ENCODE results near the gene FGF3. TPM values are rescaled to one million over a fixed set of nuclear protein-coding genes. Genes with fewer than 3 reads are reported as not detected.
"Not testable (repeated sequence)": the region's sequence is repeated elsewhere in the genome, so short reads cannot be mapped to it uniquely, and the experiment has no call there.

Gene FGF3
- total and polyA plus RNA-seq, 8 donors, result not detected

GRCh38 chr11:69771466-69771865 lies 47.8 kb downstream of the FGF3 start:
- no peak overlapping the region for H3K27ac ChIP-seq
- no peak for DNase-seq
- no peak for FAIRE-seq
- WGBS, 2 donors, result 34 to 36% methylated on average over 7 of the region's 7 CpGs
- H3K4me3 ChIP-seq, result no peak overlapping the region
- intact Hi-C loops (cut with DNase I), result no loop called here
- peaks cover 0 to 25% (median 0%) of the 10 kb centered on the region in 4 donors for H3K27me3 ChIP-seq
- H3K4me1 ChIP-seq, result no peaks in the 10 kb centered on the region
- ATAC-seq, result no peak
- no peaks in the 10 kb centered on the region for H3K36me3 ChIP-seq
- no peaks in the 10 kb centered on the region for H3K9me3 ChIP-seq
- no peak for TF ChIP-seq CTCF (IDR thresholded peaks at IDR 0.05)

- TF ChIP-seq CTCF (IDR thresholded peaks at IDR 0.05), result no peak
- Histone ChIP-seq H3K36me3 (no peaks in the 10 kb centered on the region), H3K9me3 (no peaks in the 10 kb centered on the region), H3K27ac (no peak overlapping the region), H3K27me3 (peaks cover 0 to 19% (median 0%) of the 10 kb centered on the region in 4 donors), H3K4me1 (no peaks in the 10 kb centered on the region), H3K4me3 (no peak overlapping the region)
- DNase-seq (no peak), FAIRE-seq (no peak), ATAC-seq (no peak)
- intact Hi-C loops (cut with DNase I), result no loop called here
- WGBS, 2 donors, result 17 to 19% methylated on average over 5 of the region's 5 CpGs
Observed at GRCh38 chr11:69770540-69770939, 48.7 kb downstream of the FGF3 start.

- Histone ChIP-seq H3K36me3 (no peaks in the 10 kb centered on the region), H3K4me3 (no peak overlapping the region), H3K9me3 (no peaks in the 10 kb centered on the region), H3K27ac (no peak overlapping the region), H3K27me3 (no peaks in the 10 kb centered on the region), H3K4me1 (no peaks in the 10 kb centered on the region)
- ATAC-seq (no peak), FAIRE-seq (no peak), DNase-seq (no peak)
- 52 to 62% methylated on average over 10 of the region's 10 CpGs for WGBS, 2 donors
- intact Hi-C loops (cut with DNase I), result no loop called here
- no peak for TF ChIP-seq CTCF (IDR thresholded peaks at IDR 0.05)
Observed at GRCh38 chr11:69765498-69765995, 53.7 kb downstream of the FGF3 start.

DNA sequence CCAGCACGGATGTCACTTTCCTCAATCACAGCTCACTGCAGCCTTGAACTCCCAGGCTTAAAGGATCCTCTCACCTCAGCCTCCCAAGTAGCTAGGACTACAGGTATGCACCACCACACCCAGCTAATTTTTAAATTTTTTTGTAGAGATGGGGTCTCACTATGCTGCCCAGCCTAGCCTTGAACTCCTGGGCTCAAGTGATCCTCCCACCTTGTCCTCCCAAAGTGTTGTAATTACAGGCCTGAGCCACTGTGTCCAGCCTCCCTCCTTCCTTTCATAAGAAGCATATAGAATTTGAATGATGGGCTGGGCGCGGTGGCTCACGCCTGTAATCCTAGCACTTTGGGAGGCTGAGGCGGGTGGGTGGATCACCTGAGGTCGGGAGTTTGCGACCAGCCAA lies 54.3 kb downstream of the FGF3 start:
- H3K9me3 ChIP-seq; DNase-seq; intact Hi-C loops (cut with DNase I); ATAC-seq; H3K27ac ChIP-seq; H3K36me3 ChIP-seq; FAIRE-seq; H3K27me3 ChIP-seq; H3K4me1 ChIP-seq; H3K4me3 ChIP-seq: not testable (repeated sequence)
- 84 to 94% methylated on average over 7 of the region's 7 CpGs for WGBS, 2 donors

DNA sequence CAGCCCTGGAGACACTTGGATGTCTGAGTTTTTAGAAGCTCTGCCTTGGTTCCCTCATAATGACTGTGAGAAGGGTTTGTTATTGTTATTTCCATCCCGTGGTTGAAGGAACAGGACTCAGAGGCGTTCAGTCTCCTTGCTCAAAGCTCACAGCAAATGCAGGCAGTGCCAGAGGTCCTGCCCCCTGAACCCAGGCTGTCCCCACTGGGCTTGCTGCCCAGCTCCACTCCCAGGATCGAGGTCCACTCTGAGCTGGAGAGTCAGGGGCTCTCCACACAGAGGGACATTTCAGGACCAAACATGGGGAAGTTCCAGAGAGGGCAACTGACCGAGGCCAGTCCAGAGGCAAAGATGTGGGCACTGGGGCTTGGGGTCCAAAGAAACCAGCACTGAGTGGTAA lies 58.9 kb downstream of the FGF3 start:
- Histone ChIP-seq H3K27me3 (no peaks in the 10 kb centered on the region), H3K36me3 (no peaks in the 10 kb centered on the region), H3K9me3 (no peaks in the 10 kb centered on the region), H3K27ac (no peak overlapping the region), H3K4me1 (no peaks in the 10 kb centered on the region), H3K4me3 (no peak overlapping the region)
- WGBS, 2 donors, result 38 to 41% methylated on average over 4 of the region's 4 CpGs
- DNase-seq (no peak), ATAC-seq (no peak), FAIRE-seq (no peak)
- TF ChIP-seq CTCF (IDR thresholded peaks at IDR 0.05), result no peak
- intact Hi-C loops (cut with DNase I), result no loop called here

Other genes with a start within 250 kb of the FGF3 start
- gene CCND1, start 178.3 kb downstream of the FGF3 start, total RNA-seq, result 100 to 1,000 TPM in 2 of 6 donors, 10 to 100 TPM in 4; 65.6 to 126 (median 95.3) TPM
- gene CCND1, start 178.3 kb downstream of the FGF3 start, polyA plus RNA-seq, result 10 to 100 TPM; 24.6 to 32.7 TPM
- 10 to 100 TPM in 4 of 6 donors, 1 to 10 TPM in 2; 7.7 to 13.3 (median 12.1) TPM for gene LTO1, start 144.1 kb downstream of the FGF3 start, total RNA-seq
- 10 to 100 TPM; 24.2 to 27.8 TPM for gene LTO1, start 144.1 kb downstream of the FGF3 start, polyA plus RNA-seq
- under 1 TPM in 4 of 6 donors, not detected in 2; 0.06 to 0.28 (median 0.13) TPM for gene FGF19, start 115.4 kb downstream of the FGF3 start, total RNA-seq
- under 1 TPM in 1 of 2 donors, not detected in 1; 0.07 TPM for gene FGF19, start 115.4 kb downstream of the FGF3 start, polyA plus RNA-seq
- not detected for gene FGF4, start 44.1 kb downstream of the FGF3 start, total RNA-seq
- gene FGF4, start 44.1 kb downstream of the FGF3 start, polyA plus RNA-seq, result not detected